Stimulated activated CD4-positive, alpha-beta T cell treated with anti-CD3 and anti-CD28 coated beads, TNF-alpha, amount 100 ng/mL, for 1 hour (primary cell): ENCODE data around the gene ADARB1.

Experiments
- DNase-seq, 3 donors: peaks; one replicate each; pipeline ENCODE4 v3.0.0-alpha.2; 2020; ENCODE audit warnings: low read depth in 3 of 3, low spot score in 1 of 3

Gene ADARB1

GRCh38 chr21:45146801-45147200 is 72.4 kb downstream of the ADARB1 start:
- DNase-seq = no peak

- DNase-seq = no peak
Observed at GRCh38 chr21:45147473-45148315, 73.3 kb downstream of the ADARB1 start.

GRCh38 chr21:45148316-45148990 is 74.1 kb downstream of the ADARB1 start:
- DNase-seq = no peak

GRCh38 chr21:45149021-45149420 is 74.6 kb downstream of the ADARB1 start:
- no peak for DNase-seq

- DNase-seq = no peak
Observed at GRCh38 chr21:45150638-45151131, 76.3 kb downstream of the ADARB1 start.

GRCh38 chr21:45151445-45152160 is 77.2 kb downstream of the ADARB1 start:
- no peak for DNase-seq

GRCh38 chr21:45152265-45152746 is 77.9 kb downstream of the ADARB1 start:
- peak in 2 of 3 donors; percentile 30 to 37 for DNase-seq

GRCh38 chr21:45153358-45154318 is 79.3 kb downstream of the ADARB1 start:
- no peak for DNase-seq

- DNase-seq = no peak
Observed at GRCh38 chr21:45154511-45155508, 80.4 kb downstream of the ADARB1 start.

GRCh38 chr21:45155910-45156309 is 81.5 kb downstream of the ADARB1 start:
- no peak for DNase-seq

GRCh38 chr21:45156459-45156858 is 82.1 kb downstream of the ADARB1 start:
- DNase-seq = no peak

- DNase-seq = no peak
Observed at GRCh38 chr21:45157932-45158331, 83.6 kb downstream of the ADARB1 start.

GRCh38 chr21:45158491-45159423 is 84.4 kb downstream of the ADARB1 start:
- DNase-seq = no peak

GRCh38 chr21:45160198-45160597 is 85.8 kb downstream of the ADARB1 start:
- DNase-seq = no peak

- no peak for DNase-seq
Observed at GRCh38 chr21:45161038-45161945, 86.9 kb downstream of the ADARB1 start.

- DNase-seq = no peak
Observed at GRCh38 chr21:45162115-45162514, 87.7 kb downstream of the ADARB1 start.

GRCh38 chr21:45162809-45163208 is 88.4 kb downstream of the ADARB1 start:
- DNase-seq = no peak
